Testis (tissue), 2 donors: ENCODE measurements around the gene CRHR2.

Source experiments
- POLR2A ChIP-seq: fragments of 450-650 bp; IDR thresholded peaks from one replicate; pipeline ENCODE4 v1.6.1; 2017; ENCODE audit warnings: antibody characterized with exemption, mild to moderate bottlenecking, moderate library complexity
- TF ChIP-seq, protein P1 (sequence below), 3 experiments: fragments of 450-650 bp in 2 of 3; fragments of 200-600 bp in 1 of 3; sonication (generic) in 1 of 3; IDR thresholded peaks; one replicate each; pipeline ENCODE4 v1.5.1; 2016 to 2019; ENCODE audit warnings: antibody characterized with exemption in 3 of 3, mild to moderate bottlenecking in 2 of 3, moderate library complexity in 1 of 3

DNA sequence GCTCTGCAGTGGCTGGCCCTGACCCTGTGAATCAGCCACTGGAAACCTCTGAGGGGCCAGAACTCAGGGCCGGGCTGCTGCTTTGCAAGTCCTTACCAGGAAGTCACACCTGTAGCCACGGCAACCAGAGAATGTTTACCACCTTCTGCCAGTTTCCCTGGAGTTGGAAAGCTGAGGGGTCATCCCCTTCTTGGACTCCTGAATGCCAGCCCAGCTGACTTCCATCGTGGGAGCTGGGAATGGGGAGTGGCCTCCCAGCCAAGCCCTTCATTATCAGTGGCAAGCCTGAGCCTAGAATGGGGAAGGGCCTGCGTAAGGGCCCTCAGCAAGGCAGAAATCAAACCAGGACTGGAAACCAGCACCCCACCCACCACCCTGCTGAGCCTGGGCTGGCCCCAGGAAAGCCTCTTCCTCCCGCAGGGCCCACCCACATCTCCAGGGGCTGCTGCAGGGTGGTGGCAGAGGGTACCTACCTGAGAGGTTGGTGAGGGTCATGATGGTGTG is 6.5 kb upstream of the CRHR2 start:
- TF ChIP-seq, protein P1, sequence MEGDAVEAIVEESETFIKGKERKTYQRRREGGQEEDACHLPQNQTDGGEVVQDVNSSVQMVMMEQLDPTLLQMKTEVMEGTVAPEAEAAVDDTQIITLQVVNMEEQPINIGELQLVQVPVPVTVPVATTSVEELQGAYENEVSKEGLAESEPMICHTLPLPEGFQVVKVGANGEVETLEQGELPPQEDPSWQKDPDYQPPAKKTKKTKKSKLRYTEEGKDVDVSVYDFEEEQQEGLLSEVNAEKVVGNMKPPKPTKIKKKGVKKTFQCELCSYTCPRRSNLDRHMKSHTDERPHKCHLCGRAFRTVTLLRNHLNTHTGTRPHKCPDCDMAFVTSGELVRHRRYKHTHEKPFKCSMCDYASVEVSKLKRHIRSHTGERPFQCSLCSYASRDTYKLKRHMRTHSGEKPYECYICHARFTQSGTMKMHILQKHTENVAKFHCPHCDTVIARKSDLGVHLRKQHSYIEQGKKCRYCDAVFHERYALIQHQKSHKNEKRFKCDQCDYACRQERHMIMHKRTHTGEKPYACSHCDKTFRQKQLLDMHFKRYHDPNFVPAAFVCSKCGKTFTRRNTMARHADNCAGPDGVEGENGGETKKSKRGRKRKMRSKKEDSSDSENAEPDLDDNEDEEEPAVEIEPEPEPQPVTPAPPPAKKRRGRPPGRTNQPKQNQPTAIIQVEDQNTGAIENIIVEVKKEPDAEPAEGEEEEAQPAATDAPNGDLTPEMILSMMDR (IDR thresholded peaks at IDR 0.05) = no peak
- no peak for TF ChIP-seq POLR2A
